H1 (cell line): ENCODE data around the gene RUNX1. TPM values are rescaled to one million over a fixed set of nuclear protein-coding genes. Genes with fewer than 3 reads are reported as not detected.

Experiments used
- CTCF ChIA-PET: fragments of 300-600 bp; sonication (Branson Sonifier 250); formaldehyde crosslinking; loops from one replicate; lab custom pipeline; 2021; ENCODE audit not compliant: partially characterized antibody; lab: Charles Lee
- POLR2A ChIA-PET: fragments of 300-600 bp; sonication (Branson Sonifier 250); formaldehyde crosslinking; loops from one replicate; lab custom pipeline; 2021; ENCODE audit warnings: inconsistent platforms; ENCODE audit not compliant: partially characterized antibody; lab: Charles Lee
- DNase-seq, 2 experiments: peaks; one replicate each; pipeline versions ENCODE4 v3.0.0 to v3.0.0-alpha.2; 2010 to 2022; ENCODE audit warnings: low spot score in 2 of 2, low read depth in 1 of 2, mixed read lengths in 1 of 2
- FAIRE-seq: peaks from 2 replicates; lab custom pipeline; 2011; peaks lifted over from hg19 to GRCh38; lab: Jason Lieb, UNC
- H2AFZ ChIP-seq: 2 replicates; pipeline ENCODE4 v1.8.1; 2012; ENCODE audit warnings: low read length, inconsistent platforms
- H2AK5ac ChIP-seq: 2 replicates; pipeline ENCODE4 v1.6.1; 2013; ENCODE audit warnings: low read depth, low read length
- H2BK120ac ChIP-seq: replicated peaks from 2 replicates; pipeline ENCODE3; 2013; ENCODE audit warnings: low read depth, low read length, inconsistent platforms
- H2BK12ac ChIP-seq: 2 replicates; pipeline ENCODE4 v1.6.1; 2013; ENCODE audit warnings: low read depth, low read length
- H2BK15ac ChIP-seq: 2 replicates; pipeline ENCODE4 v1.6.1; 2013; ENCODE audit warnings: low read length
- H2BK20ac ChIP-seq: 2 replicates; pipeline ENCODE4 v1.6.1; 2013; ENCODE audit warnings: low read length
- H2BK5ac ChIP-seq: 2 replicates; pipeline ENCODE4 v1.6.1; 2013; ENCODE audit warnings: low read depth, low read length
- H3K14ac ChIP-seq: 2 replicates; pipeline ENCODE4 v1.6.1; 2013; ENCODE audit warnings: inconsistent platforms; ENCODE audit not compliant: insufficient read length
- H3K18ac ChIP-seq: 2 replicates; pipeline ENCODE4 v1.6.1; 2013; ENCODE audit warnings: low read length; ENCODE audit errors: extremely low read depth
- H3K23ac ChIP-seq: 2 replicates; pipeline ENCODE4 v1.6.1; 2013; ENCODE audit warnings: inconsistent platforms; ENCODE audit not compliant: insufficient read length
- H3K23me2 ChIP-seq: 2 replicates; pipeline ENCODE4 v1.6.1; 2013; ENCODE audit warnings: low read depth, low read length
- H3K27ac ChIP-seq: 2 replicates; pipeline ENCODE4 v1.6.1; 2011; ENCODE audit warnings: low read depth, low read length, inconsistent platforms
- H3K27me3 ChIP-seq, 4 experiments: replicated peaks in 1 of 4; 1 replicate in 1 of 4; 2 replicates in 3 of 4; pipeline versions ENCODE4 v1.6.1 to v1.8.1; 2011 to 2013; ENCODE audit warnings: low read length in 3 of 4, mild to moderate bottlenecking in 3 of 4, inconsistent platforms in 2 of 4, mixed read lengths in 2 of 4, moderate library complexity in 1 of 4; ENCODE audit not compliant: control insufficient read depth in 3 of 4, insufficient read depth in 3 of 4; ENCODE audit errors: extremely low read depth in 1 of 4
- H3K36me3 ChIP-seq, 4 experiments: 2 replicates each; pipeline versions ENCODE4 v1.6.1 to v1.8.1; 2011 to 2013; ENCODE audit warnings: mild to moderate bottlenecking in 4 of 4, low read length in 3 of 4, moderate library complexity in 2 of 4, control low read depth in 1 of 4, inconsistent platforms in 1 of 4; ENCODE audit not compliant: insufficient read depth in 4 of 4, control insufficient read depth in 2 of 4
- H3K4ac ChIP-seq: replicated peaks from 2 replicates; pipeline ENCODE3; 2013; ENCODE audit warnings: low read length, low read depth, mixed read lengths, inconsistent platforms; ENCODE audit not compliant: insufficient read length
- H3K4me1 ChIP-seq, 4 experiments: replicated peaks in 1 of 4; 1 replicate in 1 of 4; 2 replicates in 3 of 4; pipeline versions ENCODE4 v1.6.1 to v1.8.1; 2011 to 2013; ENCODE audit warnings: low read length in 3 of 4, inconsistent platforms in 2 of 4, mixed read lengths in 1 of 4; ENCODE audit not compliant: insufficient read depth in 4 of 4, control insufficient read depth in 3 of 4
- H3K4me2 ChIP-seq, 2 experiments: 2 replicates each; pipeline versions ENCODE4 v1.6.1 to v1.8.1; 2011 to 2013; ENCODE audit warnings: low read depth in 2 of 2, low read length in 2 of 2, control low read depth in 1 of 2, inconsistent platforms in 1 of 2, mild to moderate bottlenecking in 1 of 2; ENCODE audit not compliant: insufficient read depth in 1 of 2
- H3K4me3 ChIP-seq, 4 experiments: fragments of 200-600, 300-600 bp in 1 of 4; sonication (generic), shearing (Covaris generic), sonication (Bioruptor Twin) in 1 of 4; 2 replicates each; pipeline versions ENCODE4 v1.5.1 to v1.8.1; 2011 to 2016; ENCODE audit warnings: low read length in 4 of 4, low read depth in 3 of 4, control low read depth in 2 of 4, inconsistent platforms in 2 of 4, mild to moderate bottlenecking in 2 of 4, mixed read lengths in 1 of 4, moderate library complexity in 1 of 4; ENCODE audit not compliant: insufficient read depth in 2 of 4; ENCODE audit errors: extremely low read depth in 1 of 4
- H3K56ac ChIP-seq: replicated peaks from 2 replicates; pipeline ENCODE3; 2013; ENCODE audit warnings: low read depth, mild to moderate bottlenecking, mixed read lengths, low read length, inconsistent platforms; ENCODE audit not compliant: insufficient read length
- H3K79me1 ChIP-seq: 2 replicates; pipeline ENCODE4 v1.6.1; 2013; ENCODE audit warnings: low read depth, low read length, control low read depth
- H3K79me2 ChIP-seq, 2 experiments: 2 replicates each; pipeline versions ENCODE4 v1.6.1 to v1.8.1; 2012 to 2013; ENCODE audit warnings: low read length in 2 of 2, mild to moderate bottlenecking in 2 of 2, inconsistent platforms in 1 of 2; ENCODE audit not compliant: insufficient read depth in 2 of 2, control insufficient read depth in 1 of 2
- H3K9ac ChIP-seq, 4 experiments: replicated peaks in 1 of 4; 1 replicate in 1 of 4; 2 replicates in 3 of 4; pipeline versions ENCODE4 v1.6.1 to v1.8.1; 2011 to 2013; ENCODE audit warnings: low read depth in 3 of 4, low read length in 3 of 4, control low read depth in 2 of 4, mild to moderate bottlenecking in 2 of 4, moderate library complexity in 2 of 4, inconsistent platforms in 1 of 4; ENCODE audit errors: extremely low read depth in 1 of 4
- H3K9me3 ChIP-seq, 2 experiments: 2 replicates each; pipeline versions ENCODE4 v1.6.1 to v1.8.1; 2012 to 2013; ENCODE audit warnings: mild to moderate bottlenecking in 2 of 2, moderate library complexity in 2 of 2, control low read depth in 1 of 2, inconsistent platforms in 1 of 2, low read depth in 1 of 2, low read length in 1 of 2, mixed read lengths in 1 of 2; ENCODE audit not compliant: insufficient read depth in 2 of 2
- H4K20me1 ChIP-seq, 2 experiments: replicated peaks in 1 of 2; 2 replicates each; pipeline versions ENCODE3 to v1.8.1; 2011 to 2013; ENCODE audit warnings: inconsistent platforms in 2 of 2, low read length in 2 of 2, mild to moderate bottlenecking in 1 of 2; ENCODE audit not compliant: insufficient read depth in 2 of 2, control insufficient read depth in 1 of 2
- H4K5ac ChIP-seq: 2 replicates; pipeline ENCODE4 v1.6.1; 2013; ENCODE audit warnings: low read length, low read depth, mixed read lengths, inconsistent platforms; ENCODE audit not compliant: insufficient read length
- H4K8ac ChIP-seq: 2 replicates; pipeline ENCODE4 v1.8.0; 2013; ENCODE audit warnings: mild to moderate bottlenecking, moderate library complexity, low read length, inconsistent platforms; ENCODE audit not compliant: insufficient read depth; ENCODE audit errors: extremely low read depth
- H4K91ac ChIP-seq: replicated peaks from 2 replicates; pipeline ENCODE3; 2013; ENCODE audit warnings: low read length, mixed read lengths, inconsistent platforms; ENCODE audit not compliant: insufficient read length
- BCL11A ChIP-seq, 2 experiments: IDR thresholded peaks; one replicate each; pipeline ENCODE4 v1.6.1; 2011; ENCODE audit warnings: low read depth in 2 of 2, low read length in 2 of 2, mild to moderate bottlenecking in 2 of 2
- WGBS, 2 experiments: shearing (Covaris generic) in 1 of 2; methylation state at CpG; one replicate each; pipeline versions ENCODE4 v1.1.6 to v1.1.7; 2013 to 2015; ENCODE audit warnings: low lambda C conversion rate in 2 of 2, mixed read lengths in 2 of 2, inconsistent platforms in 1 of 2, low coverage in 1 of 2, missing lambda C conversion rate in 1 of 2; ENCODE audit not compliant: insufficient replicate concordance in 2 of 2, insufficient coverage in 1 of 2, insufficient read length in 1 of 2; ENCODE audit errors: extremely low coverage in 1 of 2, missing lambda C conversion rate in 1 of 2; 5-methylcytosine and 5-hydroxymethylcytosine counted together
- polyA plus RNA-seq, 7 experiments: library from polyadenylated mRNA; depleted of rRNA in 3 of 7; stranded (reverse) in 5 of 7; unstranded in 2 of 7; fragments of >200 nt in 5 of 7; fragments of 200-250 nt in 2 of 7; gene quantifications; 1 replicate in 5 of 7; 2 replicates in 1 of 7; 4 replicates in 1 of 7; pipeline versions ENCODE4 v1.2.1 to v1.2.3, GENCODE V29; 2011 to 2013; ENCODE audit warnings: missing spikeins in 2 of 7, mixed read lengths in 2 of 7
- total RNA-seq: library from RNA; stranded (reverse); fragmentation: NEBNext Ultra II Directional; extraction: Animal tissue kit (Norgen Biotek cat#: 25700); gene quantifications from 2 replicates; pipeline ENCODE4 v1.2.1, GENCODE V29; 2021

The RUNX1 gene
- total and polyA plus RNA-seq, 2 of the 8 experiments (the other 6 are each of a cell fraction or from before 2014, with no cell fraction given): 0.20 to 0.60 TPM

GRCh38 chr21:34973685-34974084 lies 75.4 kb downstream of the RUNX1 start:
- Histone ChIP-seq H4K20me1 (no peaks in the 10 kb centered on the region), H2BK5ac (no peak overlapping the region), H3K14ac (no peak overlapping the region), H2BK12ac (no peak overlapping the region), H2AK5ac (no peak overlapping the region), H4K5ac (no peak overlapping the region), H3K36me3 (no peaks in the 10 kb centered on the region), H2BK120ac (no peak overlapping the region), H4K91ac (no peak overlapping the region), H3K18ac (no peak overlapping the region), H3K56ac (no peak overlapping the region), H3K9me3 (no peaks in the 10 kb centered on the region), H2AFZ (no peak overlapping the region), H2BK20ac (no peak overlapping the region), H3K27me3 (no peaks in the 10 kb centered on the region), H2BK15ac (no peak overlapping the region), H4K8ac (no peak overlapping the region), H3K79me2 (no peaks in the 10 kb centered on the region), H3K4me1 (no peaks in the 10 kb centered on the region), H3K79me1 (no peaks in the 10 kb centered on the region), H3K4me3 (no peak overlapping the region), H3K23ac (no peak overlapping the region), H3K9ac (no peak overlapping the region), H3K4ac (no peak overlapping the region), H3K4me2 (no peak overlapping the region), H3K27ac (no peak overlapping the region), H3K23me2 (no peaks in the 10 kb centered on the region; the same call in 1 of the 2 replicates)
- POLR2A ChIA-PET: interaction anchor here (1.2 kb wide), 1 partner anchor 21 kb away, joined by 3 read pairs; no protein-coding TSS in a partner anchor
- CTCF ChIA-PET: interaction anchor here (1.3 kb wide), 1 partner anchor 228 kb away, joined by 3 read pairs; no protein-coding TSS in a partner anchor
- no peak for DNase-seq
- 89% methylated on average over 3 of the region's 3 CpGs; no CpG with 5 or more reads in 1 of the 2 experiments for WGBS, 2 experiments
- no peak for FAIRE-seq
- TF ChIP-seq BCL11A (IDR thresholded peaks at IDR 0.05; ENCODE audit: low read depth in 2 of 2, low read length in 2 of 2): no peak
